Measurements from ENCODE around the gene TMEM37.

The TMEM37 gene

DNA sequence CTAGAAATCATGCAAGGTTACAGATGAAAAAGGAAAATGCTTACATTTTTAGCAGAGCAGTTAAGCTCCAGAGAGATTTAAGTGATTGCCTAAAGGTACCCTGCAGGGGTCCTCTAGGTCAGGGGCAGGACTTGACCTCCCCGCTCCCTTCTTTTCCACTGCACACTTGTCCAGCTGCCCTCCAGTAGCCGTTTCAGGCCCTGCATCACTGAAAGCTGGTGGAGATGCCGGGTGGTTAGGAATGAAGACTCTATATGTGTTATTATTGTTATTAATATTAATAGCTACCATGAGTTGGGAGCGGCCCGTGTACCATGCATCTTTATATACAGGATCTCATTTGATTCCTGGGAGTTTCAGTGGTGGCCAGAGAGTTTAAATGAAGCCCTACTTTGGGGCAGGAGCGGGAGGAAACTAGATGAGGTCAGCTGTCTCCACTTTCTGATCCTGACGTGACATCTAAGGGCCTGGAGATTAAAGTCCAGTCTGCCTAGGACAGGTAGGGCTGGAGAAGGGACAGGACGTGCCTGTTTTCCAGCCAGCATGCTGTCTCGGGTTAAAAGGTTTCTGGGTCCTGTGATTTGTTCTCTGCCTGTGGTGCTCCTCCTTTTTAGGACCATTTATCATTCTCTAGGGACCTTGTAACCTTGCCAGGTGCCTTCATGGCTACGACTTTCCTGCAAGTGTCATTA lies 2.1 kb downstream of the TMEM37 start:
- DNase-seq (ENCODE audit: low read depth, low spot score) = no peak

- DNase-seq (ENCODE audit: low read depth, low spot score) = no peak
These were observed 3.0 kb downstream of the TMEM37 start for GRCh38 chr2:119434664-119435063.

- no peak for DNase-seq (ENCODE audit: low read depth, low spot score)
These were observed 3.7 kb downstream of the TMEM37 start for GRCh38 chr2:119435081-119435952.

GRCh38 chr2:119435953-119436297 lies 4.3 kb downstream of the TMEM37 start:
- no peak for DNase-seq (ENCODE audit: low read depth, low spot score)

DNA sequence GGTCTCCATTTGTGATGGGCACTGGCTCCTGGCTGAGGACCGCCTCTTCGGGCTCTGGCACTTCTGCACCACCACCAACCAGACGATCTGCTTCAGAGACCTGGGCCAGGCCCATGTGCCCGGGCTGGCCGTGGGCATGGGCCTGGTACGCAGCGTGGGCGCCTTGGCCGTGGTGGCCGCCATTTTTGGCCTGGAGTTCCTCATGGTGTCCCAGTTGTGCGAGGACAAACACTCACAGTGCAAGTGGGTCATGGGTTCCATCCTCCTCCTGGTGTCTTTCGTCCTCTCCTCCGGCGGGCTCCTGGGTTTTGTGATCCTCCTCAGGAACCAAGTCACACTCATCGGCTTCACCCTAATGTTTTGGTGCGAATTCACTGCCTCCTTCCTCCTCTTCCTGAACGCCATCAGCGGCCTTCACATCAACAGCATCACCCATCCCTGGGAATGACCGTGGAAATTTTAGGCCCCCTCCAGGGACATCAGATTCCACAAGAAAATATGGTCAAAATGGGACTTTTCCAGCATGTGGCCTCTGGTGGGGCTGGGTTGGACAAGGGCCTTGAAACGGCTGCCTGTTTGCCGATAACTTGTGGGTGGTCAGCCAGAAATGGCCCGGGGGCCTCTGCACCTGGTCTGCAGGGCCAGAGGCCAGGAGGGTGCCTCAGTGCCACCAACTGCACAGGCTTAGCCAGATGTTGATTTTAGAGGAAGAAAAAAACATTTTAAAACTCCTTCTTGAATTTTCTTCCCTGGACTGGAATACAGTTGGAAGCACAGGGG lies 5.5 kb downstream of the TMEM37 start:
- DNase-seq (ENCODE audit: low read depth, low spot score) = no peak

- DNase-seq (ENCODE audit: low read depth, low spot score) = no peak
These were observed 6.5 kb downstream of the TMEM37 start for GRCh38 chr2:119438128-119438656.

- DNase-seq (ENCODE audit: low read depth, low spot score) = no peak
These were observed 7.2 kb downstream of the TMEM37 start for GRCh38 chr2:119438726-119439284.

- no peak for DNase-seq (ENCODE audit: low read depth, low spot score)
These were observed 8.2 kb downstream of the TMEM37 start for GRCh38 chr2:119439574-119440500.

- no peak for DNase-seq (ENCODE audit: low read depth, low spot score)
These were observed 8.8 kb downstream of the TMEM37 start for GRCh38 chr2:119440501-119440870.

GRCh38 chr2:119440873-119441272 lies 9.2 kb downstream of the TMEM37 start:
- DNase-seq (ENCODE audit: low read depth, low spot score) = no peak

- DNase-seq (ENCODE audit: low read depth, low spot score) = no peak
These were observed 9.9 kb downstream of the TMEM37 start for GRCh38 chr2:119441376-119442225.

GRCh38 chr2:119442226-119442619 lies 10.6 kb downstream of the TMEM37 start:
- no peak for DNase-seq (ENCODE audit: low read depth, low spot score)

DNA sequence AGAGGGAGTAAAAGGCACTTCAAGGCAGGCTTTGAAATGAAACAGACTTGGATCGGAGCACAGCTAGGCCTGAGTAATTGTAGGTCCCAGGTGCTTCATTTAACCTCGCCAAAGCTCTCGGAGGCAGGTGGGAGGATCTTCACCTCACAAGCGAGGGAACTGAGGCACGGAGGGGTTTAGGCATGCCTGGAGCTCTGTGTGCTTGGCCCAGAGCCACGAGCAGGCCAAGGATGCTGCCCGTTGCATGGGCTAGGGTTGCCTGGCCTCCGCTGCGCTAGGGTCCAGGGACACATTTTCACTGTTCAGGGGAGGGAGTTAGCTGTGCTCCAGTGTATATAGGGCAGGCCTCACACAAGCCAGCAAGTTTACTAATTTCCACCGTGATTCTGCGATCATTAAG lies 11.2 kb downstream of the TMEM37 start:
- no peak for DNase-seq (ENCODE audit: low read depth, low spot score)

- DNase-seq (ENCODE audit: low read depth, low spot score) = no peak
These were observed 14.4 kb downstream of the TMEM37 start for GRCh38 chr2:119446037-119446436.

DNA sequence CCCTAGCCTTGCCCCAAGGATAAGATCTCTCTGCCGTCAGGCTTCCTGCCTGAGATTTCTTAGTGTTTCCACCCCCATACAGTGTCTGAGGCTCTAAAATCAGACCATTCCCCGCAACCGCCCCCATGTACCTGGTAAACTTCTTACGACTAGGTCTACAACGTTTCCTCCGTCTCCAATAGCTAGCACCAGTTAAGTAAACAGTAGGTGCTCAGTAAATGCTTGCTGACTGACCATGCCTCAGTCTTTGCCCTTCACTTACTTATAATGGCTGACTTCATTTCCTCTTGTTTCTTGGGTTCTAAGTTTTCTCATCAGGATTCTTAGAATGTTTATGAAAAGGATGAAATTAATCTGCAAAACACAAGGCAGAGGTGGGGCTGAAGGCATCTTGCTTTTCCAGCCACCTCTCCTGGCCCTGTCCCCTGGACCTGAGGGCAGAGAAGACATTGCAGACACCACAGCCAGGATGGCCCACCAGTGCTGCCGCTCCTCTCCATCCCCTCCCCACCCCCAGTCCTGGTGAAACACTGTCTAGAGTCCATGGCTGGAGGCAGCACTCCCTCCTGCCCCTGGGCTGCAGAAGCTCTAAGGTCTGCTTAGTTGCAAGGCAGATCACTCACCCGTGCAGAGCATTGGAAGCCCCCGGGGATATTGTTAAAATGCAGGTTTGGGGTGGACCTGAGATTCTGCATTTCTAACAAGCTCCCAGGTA lies 16.9 kb downstream of the TMEM37 start:
- no peak for DNase-seq (ENCODE audit: low read depth, low spot score)

- no peak for DNase-seq (ENCODE audit: low read depth, low spot score)
These were observed 17.9 kb downstream of the TMEM37 start for GRCh38 chr2:119449521-119449920.

DNA sequence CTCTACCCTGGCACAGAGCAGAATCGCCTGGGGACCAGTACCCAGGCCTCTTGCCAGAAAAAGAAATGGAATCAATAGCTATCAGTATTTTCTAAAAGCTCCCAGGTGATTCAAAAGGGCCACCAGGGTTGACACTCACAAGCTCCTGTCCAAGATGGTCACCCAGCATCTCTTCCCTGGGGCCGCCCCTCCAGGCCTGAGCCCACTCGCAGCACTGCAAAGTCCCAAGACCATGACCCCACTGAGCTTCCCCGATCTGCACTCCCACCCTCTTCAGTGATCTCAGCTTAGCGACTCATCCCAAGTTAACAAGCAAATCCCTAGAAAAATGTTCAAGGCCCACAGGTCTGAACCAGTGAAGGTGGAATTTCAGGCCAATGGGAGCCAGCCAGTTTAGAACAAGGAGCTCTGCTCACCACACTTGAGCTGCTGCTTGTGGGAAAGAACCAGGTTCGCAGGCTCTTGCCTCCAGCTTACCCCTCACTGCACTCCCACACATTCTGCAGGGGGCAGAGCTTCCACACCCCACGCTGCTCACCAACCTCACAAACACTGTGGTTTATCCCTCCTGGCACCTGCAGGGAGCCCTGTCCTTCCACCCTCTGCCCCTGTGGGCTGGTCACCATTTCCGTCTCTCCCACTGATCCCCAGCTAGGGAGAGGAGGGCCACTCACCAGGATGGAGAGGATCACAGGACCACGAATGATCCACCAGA lies 19.8 kb downstream of the TMEM37 start:
- DNase-seq (ENCODE audit: low read depth, low spot score) = no peak

GRCh38 chr2:119453972-119454593 lies 22.4 kb downstream of the TMEM37 start:
- no peak for DNase-seq (ENCODE audit: low read depth, low spot score)

Data from activated naive CD8-positive, alpha-beta T cell treated with anti-CD3 and anti-CD28 coated beads, Interleukin-2, amount 50 U/mL, for 16 hours (primary cell).